ENCODE data around the gene GRAP2.
"Not testable (repeated sequence)": the region's sequence is repeated elsewhere in the genome, so short reads cannot be mapped to it uniquely, and the experiment has no call there.

The GRAP2 gene

GRCh38 chr22:39900306-39901227 lies at the start of gene GRAP2:
Gene GRAP2, plus strand, starts transcription at chr22:39901084. Its CDS starts 46,023 bp downstream, at chr22:39947107.
- DNase-seq (ENCODE audit: low read depth in 2 of 2): no peak

GRCh38 chr22:39851606-39852315 lies 49.1 kb upstream of the GRAP2 start:
- DNase-seq (ENCODE audit: low read depth in 2 of 2): no peak

- no peak for DNase-seq (ENCODE audit: low read depth in 2 of 2)
Observed at GRCh38 chr22:39852799-39853198, 48.1 kb upstream of the GRAP2 start.

- no peak for DNase-seq (ENCODE audit: low read depth in 2 of 2)
Observed at GRCh38 chr22:39856588-39856987, 44.3 kb upstream of the GRAP2 start.

- no peak for DNase-seq (ENCODE audit: low read depth in 2 of 2)
Observed at GRCh38 chr22:39859903-39860588, 40.8 kb upstream of the GRAP2 start.

- no peak for DNase-seq (ENCODE audit: low read depth in 2 of 2)
Observed at GRCh38 chr22:39868741-39869140, 32.1 kb upstream of the GRAP2 start.

GRCh38 chr22:39869797-39870196 lies 31.1 kb upstream of the GRAP2 start:
- not testable (repeated sequence) for DNase-seq (ENCODE audit: low read depth in 2 of 2)

GRCh38 chr22:39871008-39871798 lies 29.7 kb upstream of the GRAP2 start:
- DNase-seq (ENCODE audit: low read depth in 2 of 2): no peak

- no peak for DNase-seq (ENCODE audit: low read depth in 2 of 2)
Observed at GRCh38 chr22:39872548-39872947, 28.3 kb upstream of the GRAP2 start.

GRCh38 chr22:39873965-39874364 lies 26.9 kb upstream of the GRAP2 start:
- no peak for DNase-seq (ENCODE audit: low read depth in 2 of 2)

GRCh38 chr22:39875176-39875885 lies 25.6 kb upstream of the GRAP2 start:
- DNase-seq (ENCODE audit: low read depth in 2 of 2): not testable (repeated sequence)

GRCh38 chr22:39877079-39877845 lies 23.6 kb upstream of the GRAP2 start:
- no peak for DNase-seq (ENCODE audit: low read depth in 2 of 2)

GRCh38 chr22:39880722-39881121 lies 20.2 kb upstream of the GRAP2 start:
- DNase-seq (ENCODE audit: low read depth in 2 of 2): no peak

- DNase-seq (ENCODE audit: low read depth in 2 of 2): no peak
Observed at GRCh38 chr22:39883057-39883456, 17.8 kb upstream of the GRAP2 start.

- DNase-seq (ENCODE audit: low read depth in 2 of 2): not testable (repeated sequence)
Observed at GRCh38 chr22:39889924-39890323, 11.0 kb upstream of the GRAP2 start.

- no peak for DNase-seq (ENCODE audit: low read depth in 2 of 2)
Observed at GRCh38 chr22:39893526-39893925, 7.4 kb upstream of the GRAP2 start, which contains the start of gene ENTHD1. Gene ENTHD1, minus strand, starts transcription at chr22:39893760. Its CDS starts 6,012 bp downstream, at chr22:39887748.

GRCh38 chr22:39894554-39895092 lies 6.3 kb upstream of the GRAP2 start:
- DNase-seq (ENCODE audit: low read depth in 2 of 2): no peak

GRCh38 chr22:39895682-39896081 lies 5.2 kb upstream of the GRAP2 start:
- no peak for DNase-seq (ENCODE audit: low read depth in 2 of 2)

- DNase-seq (ENCODE audit: low read depth in 2 of 2): no peak
Observed at GRCh38 chr22:39896313-39896996, 4.4 kb upstream of the GRAP2 start.

All from fibroblast of skin of left biceps (primary cell).